ENCODE data around the gene UQCC2. TPM values are rescaled to one million over a fixed set of nuclear protein-coding genes. Genes with fewer than 3 reads are reported as not detected.

The UQCC2 gene
- total RNA-seq, 4 donors from 2014 or later: 11.3 to 39.4 (median 21.7) TPM

DNA sequence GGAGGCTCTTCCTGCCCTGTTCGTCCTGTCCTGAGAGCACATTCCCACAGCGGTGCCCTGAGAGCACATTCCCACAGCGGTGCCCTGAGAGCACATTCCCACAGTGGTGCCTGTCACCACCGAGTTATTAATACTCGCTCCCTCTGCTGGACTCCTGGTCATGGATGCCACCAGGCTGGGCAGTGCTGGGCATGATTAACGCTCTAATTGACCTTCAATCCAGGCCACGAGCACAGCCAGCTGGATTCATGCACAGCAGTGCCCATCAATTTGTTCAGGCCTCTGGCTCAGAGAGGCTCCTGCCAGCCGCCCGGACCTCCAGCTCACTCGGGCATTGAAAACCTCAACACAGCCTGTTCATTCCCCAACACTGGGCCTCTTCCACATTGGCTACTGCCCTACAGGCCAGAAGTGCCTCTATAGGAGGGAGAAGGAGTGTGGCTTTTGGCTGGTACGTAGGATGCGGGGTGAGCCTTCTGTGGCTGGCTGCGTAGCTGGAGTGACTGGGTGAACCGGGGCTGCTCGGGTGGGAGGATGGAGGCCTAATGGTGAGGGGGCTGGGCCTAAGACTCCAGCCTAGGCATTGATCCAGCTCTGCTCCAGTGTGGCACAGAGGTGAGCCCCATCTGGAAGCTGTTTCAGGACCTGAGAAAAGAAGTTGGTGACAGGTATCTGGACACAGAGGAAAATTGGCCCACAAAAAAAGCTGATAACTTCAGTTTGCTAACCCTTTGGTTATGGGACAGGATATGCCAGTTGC, 25.9 kb upstream of the UQCC2 start:
- no peaks in the 10 kb centered on the region for H3K4me1 ChIP-seq
- peaks cover 5% of the 10 kb centered on the region for H3K27me3 ChIP-seq
- TF ChIP-seq POLR2AphosphoS5 (IDR thresholded peaks at IDR 0.05) (no peak), EP300 (IDR thresholded peaks at IDR 0.05) (no peak), POLR2A (IDR thresholded peaks at IDR 0.05) (no peak)
- TF ChIP-seq, protein P1, sequence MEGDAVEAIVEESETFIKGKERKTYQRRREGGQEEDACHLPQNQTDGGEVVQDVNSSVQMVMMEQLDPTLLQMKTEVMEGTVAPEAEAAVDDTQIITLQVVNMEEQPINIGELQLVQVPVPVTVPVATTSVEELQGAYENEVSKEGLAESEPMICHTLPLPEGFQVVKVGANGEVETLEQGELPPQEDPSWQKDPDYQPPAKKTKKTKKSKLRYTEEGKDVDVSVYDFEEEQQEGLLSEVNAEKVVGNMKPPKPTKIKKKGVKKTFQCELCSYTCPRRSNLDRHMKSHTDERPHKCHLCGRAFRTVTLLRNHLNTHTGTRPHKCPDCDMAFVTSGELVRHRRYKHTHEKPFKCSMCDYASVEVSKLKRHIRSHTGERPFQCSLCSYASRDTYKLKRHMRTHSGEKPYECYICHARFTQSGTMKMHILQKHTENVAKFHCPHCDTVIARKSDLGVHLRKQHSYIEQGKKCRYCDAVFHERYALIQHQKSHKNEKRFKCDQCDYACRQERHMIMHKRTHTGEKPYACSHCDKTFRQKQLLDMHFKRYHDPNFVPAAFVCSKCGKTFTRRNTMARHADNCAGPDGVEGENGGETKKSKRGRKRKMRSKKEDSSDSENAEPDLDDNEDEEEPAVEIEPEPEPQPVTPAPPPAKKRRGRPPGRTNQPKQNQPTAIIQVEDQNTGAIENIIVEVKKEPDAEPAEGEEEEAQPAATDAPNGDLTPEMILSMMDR (IDR thresholded peaks at IDR 0.05): no peak
- no peak for DNase-seq (ENCODE audit: low spot score in 2 of 2)
- H3K36me3 ChIP-seq: no peaks in the 10 kb centered on the region
- H3K9me3 ChIP-seq: no peaks in the 10 kb centered on the region
- no peak overlapping the region for H3K27ac ChIP-seq
- no peak overlapping the region for H3K4me3 ChIP-seq
- 80% methylated on average over 14 of the region's 15 CpGs for WGBS

DNA sequence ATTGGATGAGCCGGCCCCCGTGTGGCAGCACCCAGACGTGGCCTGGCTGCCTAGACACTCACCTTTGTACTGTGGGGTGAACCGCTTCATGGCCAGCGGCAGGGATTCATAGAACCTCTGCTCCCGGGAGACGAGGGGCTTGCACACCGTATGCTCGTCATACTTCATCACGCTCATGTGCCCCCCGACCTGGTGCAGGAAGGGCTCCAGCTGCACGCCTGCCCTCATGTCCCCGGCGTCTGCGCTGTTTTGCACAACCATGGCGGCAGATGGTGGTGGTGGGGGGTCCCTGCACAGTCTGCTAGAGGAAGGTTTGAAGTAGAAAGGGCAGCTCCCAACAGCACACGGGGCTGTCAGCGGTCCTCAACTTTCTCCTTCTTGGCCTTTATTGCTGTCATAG, 23.7 kb upstream of the UQCC2 start:
- Histone ChIP-seq H3K36me3 (no peaks in the 10 kb centered on the region), H3K27me3 (no peaks in the 10 kb centered on the region), H3K9me3 (no peaks in the 10 kb centered on the region), H3K4me3 (no peak overlapping the region), H3K4me1 (no peaks in the 10 kb centered on the region), H3K27ac (no peak overlapping the region)
- TF ChIP-seq EP300 (IDR thresholded peaks at IDR 0.05): no peak
- TF ChIP-seq POLR2A (IDR thresholded peaks at IDR 0.05): no peak
- TF ChIP-seq, protein P1 (IDR thresholded peaks at IDR 0.05): no peak
- TF ChIP-seq POLR2AphosphoS5 (IDR thresholded peaks at IDR 0.05): no peak
- DNase-seq (ENCODE audit: low spot score in 2 of 2): no peak
- 84% methylated on average over 18 of the region's 18 CpGs for WGBS

DNA sequence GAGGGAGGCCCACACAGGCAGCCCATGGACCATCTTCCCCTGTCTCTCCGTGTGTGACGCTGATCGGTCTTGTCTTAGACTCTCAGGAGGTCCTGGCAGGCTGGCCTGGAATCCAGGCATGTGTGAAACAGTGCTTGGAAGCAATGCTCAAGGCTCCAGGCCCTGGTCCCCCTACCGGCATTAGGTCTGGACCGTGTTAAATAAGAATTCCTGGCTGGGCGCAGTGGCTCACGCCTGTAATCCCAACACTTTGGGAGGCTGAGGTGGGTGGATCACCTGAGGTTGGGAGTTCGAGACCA, 22.2 kb upstream of the UQCC2 start:
- Histone ChIP-seq H3K27me3 (no peaks in the 10 kb centered on the region), H3K27ac (no peak overlapping the region), H3K4me1 (no peaks in the 10 kb centered on the region), H3K36me3 (no peaks in the 10 kb centered on the region), H3K9me3 (no peaks in the 10 kb centered on the region), H3K4me3 (no peak overlapping the region)
- DNase-seq (ENCODE audit: low spot score in 2 of 2): no peak
- TF ChIP-seq POLR2A (IDR thresholded peaks at IDR 0.05) (no peak), EP300 (IDR thresholded peaks at IDR 0.05) (no peak), POLR2AphosphoS5 (IDR thresholded peaks at IDR 0.05) (no peak)
- TF ChIP-seq, protein P1 (IDR thresholded peaks at IDR 0.05): no peak
- WGBS: 81% methylated on average over 7 of the region's 8 CpGs

DNA sequence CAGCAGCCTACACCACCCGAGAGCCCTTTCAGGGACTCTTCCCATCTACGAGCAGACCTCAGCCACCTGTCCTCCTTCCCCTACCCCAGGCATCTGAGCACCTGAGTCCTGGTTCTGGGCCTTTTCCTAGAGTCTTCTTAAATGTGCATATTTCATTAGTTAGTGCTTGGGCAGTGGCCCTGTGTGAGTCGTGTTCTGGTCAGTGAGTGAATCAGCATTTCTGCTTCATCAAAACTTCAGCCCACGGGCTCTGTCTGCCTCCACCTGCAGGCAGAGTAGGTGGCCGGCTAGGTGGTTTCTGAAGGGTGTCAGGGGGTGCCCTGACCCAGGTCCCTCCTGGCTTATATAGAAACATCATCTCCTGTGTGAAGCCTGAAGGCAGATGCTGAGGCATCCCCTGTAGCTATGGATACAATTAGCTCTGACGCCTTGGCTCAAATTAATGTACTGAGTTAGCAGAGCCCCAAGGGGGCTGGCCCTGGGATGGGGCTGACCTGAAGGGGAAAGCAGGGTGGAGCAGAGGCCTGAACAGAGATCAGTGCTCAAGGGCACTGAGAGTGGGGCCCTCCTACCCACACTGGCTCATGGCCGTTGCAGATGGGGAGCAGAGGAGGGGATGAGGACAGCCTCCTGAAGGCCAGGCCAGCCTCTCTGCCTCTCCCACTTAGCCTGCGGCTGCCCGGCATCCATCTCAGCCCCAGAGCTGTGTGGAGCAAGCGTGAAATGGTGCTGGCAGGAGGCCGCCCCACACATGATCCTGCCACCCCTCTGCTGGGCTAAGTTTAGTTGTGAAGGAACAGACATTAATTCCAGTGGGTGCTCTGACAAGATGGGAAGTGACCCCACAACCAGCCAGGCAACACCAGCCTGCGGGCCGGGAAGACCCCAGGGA, 21.6 kb upstream of the UQCC2 start:
- 74% methylated on average over 6 of the region's 13 CpGs for WGBS
- H3K36me3 ChIP-seq: no peaks in the 10 kb centered on the region
- H3K27ac ChIP-seq: no peak overlapping the region
- no peaks in the 10 kb centered on the region for H3K4me1 ChIP-seq
- no peak for DNase-seq (ENCODE audit: low spot score in 2 of 2)
- no peaks in the 10 kb centered on the region for H3K9me3 ChIP-seq
- no peaks in the 10 kb centered on the region for H3K27me3 ChIP-seq
- TF ChIP-seq POLR2A (IDR thresholded peaks at IDR 0.05) (no peak), EP300 (IDR thresholded peaks at IDR 0.05) (no peak), POLR2AphosphoS5 (IDR thresholded peaks at IDR 0.05) (no peak)
- TF ChIP-seq, protein P1 (IDR thresholded peaks at IDR 0.05): no peak
- no peak overlapping the region for H3K4me3 ChIP-seq

DNA sequence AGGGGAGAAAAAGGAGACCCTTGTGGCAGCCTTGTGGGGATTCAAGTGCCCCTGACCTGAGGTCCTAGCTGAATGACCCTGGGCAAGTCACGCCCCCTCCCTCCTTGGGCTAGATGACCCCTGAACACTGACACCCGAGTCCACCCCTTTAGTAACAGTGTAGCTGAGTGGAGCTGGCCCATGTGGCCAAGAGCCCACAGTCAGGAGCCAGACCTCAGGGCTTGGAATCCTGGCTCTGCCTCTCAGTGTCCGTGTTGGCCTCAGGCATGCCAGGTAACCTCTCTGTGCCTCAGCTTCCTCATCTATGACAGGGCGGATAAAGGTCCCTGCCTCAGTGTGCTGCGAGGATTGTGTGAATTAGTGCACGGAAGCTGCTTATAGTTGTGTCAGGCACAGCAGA, 20.9 kb upstream of the UQCC2 start:
- H3K27me3 ChIP-seq: no peaks in the 10 kb centered on the region
- H3K27ac ChIP-seq: no peak overlapping the region
- TF ChIP-seq POLR2A (IDR thresholded peaks at IDR 0.05): no peak
- TF ChIP-seq, protein P1 (IDR thresholded peaks at IDR 0.05): no peak
- no peak for TF ChIP-seq POLR2AphosphoS5 (IDR thresholded peaks at IDR 0.05)
- TF ChIP-seq EP300 (IDR thresholded peaks at IDR 0.05): no peak
- 89% methylated on average over 6 of the region's 6 CpGs for WGBS
- DNase-seq (ENCODE audit: low spot score in 2 of 2): no peak
- no peaks in the 10 kb centered on the region for H3K9me3 ChIP-seq
- no peak overlapping the region for H3K4me3 ChIP-seq
- H3K36me3 ChIP-seq: no peaks in the 10 kb centered on the region
- H3K4me1 ChIP-seq: no peaks in the 10 kb centered on the region

All from suprapubic skin (tissue), 4 donors.